Memory B cell (primary cell): ENCODE data around the gene N4BP2.

Source experiments
- ATAC-seq: fragments of 150-1000 bp; cut with Tn5 transposase; 2 replicates; pipeline ENCODE4 v1.10.0; 2021; ENCODE audit warnings: low read depth, mild to moderate bottlenecking, moderate library complexity
- DNase-seq, 2 donors: peaks; one replicate each; pipeline ENCODE4 v3.0.0; 2022; ENCODE audit warnings: low spot score in 2 of 2
- H3K27ac Mint-ChIP-seq: one replicate; pipeline ENCODE4 v1.8.0; 2022; ENCODE audit warnings: mild to moderate bottlenecking, moderate library complexity, mixed read lengths
- H3K27me3 Mint-ChIP-seq: one replicate; pipeline ENCODE4 v1.8.0; 2022; ENCODE audit warnings: mixed read lengths
- H3K36me3 Mint-ChIP-seq: one replicate; pipeline ENCODE4 v1.8.0; 2022; ENCODE audit warnings: mild to moderate bottlenecking, mixed read lengths
- H3K4me1 Mint-ChIP-seq: one replicate; pipeline ENCODE4 v1.8.0; 2022; ENCODE audit warnings: mixed read lengths
- H3K4me3 Mint-ChIP-seq: one replicate; pipeline ENCODE4 v1.8.0; 2022; ENCODE audit warnings: mild to moderate bottlenecking, moderate library complexity, mixed read lengths
- H3K9me3 Mint-ChIP-seq: one replicate; pipeline ENCODE4 v1.8.0; 2022; ENCODE audit warnings: mixed read lengths

The N4BP2 gene

DNA sequence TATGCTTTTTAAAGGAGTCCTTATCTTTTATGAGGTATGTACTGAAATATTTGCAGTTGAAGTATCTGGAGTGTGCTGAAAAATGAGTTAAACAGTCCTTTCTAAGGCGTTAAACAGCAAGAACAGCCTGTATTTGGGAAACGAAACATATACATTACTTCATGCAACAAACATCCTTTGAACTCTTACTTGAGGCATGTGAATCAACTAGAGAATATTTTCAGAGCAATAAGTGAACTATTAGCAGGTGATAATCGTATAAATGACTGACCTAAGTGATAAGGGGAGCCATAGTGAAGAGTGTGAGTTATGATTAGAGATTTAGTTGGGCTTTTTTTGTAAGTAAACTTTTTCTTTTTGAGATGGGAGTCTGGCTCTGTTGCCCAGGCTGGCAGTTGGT, 94.3 kb downstream of the N4BP2 start:
- H3K27ac Mint-ChIP-seq, result peak overlapping the region; percentile 22

GRCh38 chr4:40152637-40153036, 96.0 kb downstream of the N4BP2 start:
- H3K9me3 Mint-ChIP-seq, result no peaks in the 10 kb centered on the region
- no peak overlapping the region for H3K4me3 Mint-ChIP-seq
- ATAC-seq, result peak; percentile 69
- no peak for DNase-seq
- peak overlapping the region; percentile 20 for H3K27ac Mint-ChIP-seq
- peaks cover 8% of the 10 kb centered on the region for H3K4me1 Mint-ChIP-seq
- H3K36me3 Mint-ChIP-seq, result peaks cover 3% of the 10 kb centered on the region
- H3K27me3 Mint-ChIP-seq, result no peaks in the 10 kb centered on the region

More for the DNA sequence above, 94.3 kb downstream of the N4BP2 start:
- DNase-seq (no peak), ATAC-seq (no peak)
- Mint-ChIP-seq H3K4me1 (peaks cover 8% of the 10 kb centered on the region), H3K27me3 (no peaks in the 10 kb centered on the region), H3K9me3 (no peaks in the 10 kb centered on the region), H3K36me3 (peaks cover 7% of the 10 kb centered on the region), H3K4me3 (no peak overlapping the region)

- H3K27ac Mint-ChIP-seq, result no peak overlapping the region
- peaks cover 3% of the 10 kb centered on the region for H3K4me1 Mint-ChIP-seq
- no peaks in the 10 kb centered on the region for H3K27me3 Mint-ChIP-seq
- H3K9me3 Mint-ChIP-seq, result no peaks in the 10 kb centered on the region
- ATAC-seq (no peak), DNase-seq (no peak)
- peaks cover 1% of the 10 kb centered on the region for H3K36me3 Mint-ChIP-seq
- H3K4me3 Mint-ChIP-seq, result no peak overlapping the region
Measured at GRCh38 chr4:40157436-40157835, 100.8 kb downstream of the N4BP2 start.

DNA sequence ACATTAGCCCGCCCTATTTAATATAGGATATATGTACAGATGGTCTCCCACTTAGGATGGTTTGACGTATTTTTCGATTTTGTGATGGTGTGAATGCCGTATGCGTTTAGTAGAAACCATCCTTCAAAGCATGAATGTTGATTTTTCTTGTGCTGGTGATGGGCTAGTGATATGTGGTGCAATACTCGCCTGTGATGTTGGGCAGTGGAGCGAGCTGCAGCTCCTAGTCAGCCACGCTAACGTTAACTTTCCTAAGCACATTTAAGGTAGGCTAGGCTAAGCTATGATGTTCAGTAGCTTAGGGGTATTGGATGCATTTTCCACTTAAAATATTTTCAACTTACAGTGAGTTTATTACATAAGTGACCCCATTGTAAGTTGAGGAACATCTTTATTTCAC, 103.6 kb downstream of the N4BP2 start:
- Mint-ChIP-seq H3K36me3 (peaks cover 6% of the 10 kb centered on the region), H3K4me3 (no peak overlapping the region), H3K4me1 (peaks cover 3% of the 10 kb centered on the region), H3K9me3 (no peaks in the 10 kb centered on the region), H3K27me3 (no peaks in the 10 kb centered on the region), H3K27ac (no peak overlapping the region)
- DNase-seq (no peak), ATAC-seq (no peak)

DNA sequence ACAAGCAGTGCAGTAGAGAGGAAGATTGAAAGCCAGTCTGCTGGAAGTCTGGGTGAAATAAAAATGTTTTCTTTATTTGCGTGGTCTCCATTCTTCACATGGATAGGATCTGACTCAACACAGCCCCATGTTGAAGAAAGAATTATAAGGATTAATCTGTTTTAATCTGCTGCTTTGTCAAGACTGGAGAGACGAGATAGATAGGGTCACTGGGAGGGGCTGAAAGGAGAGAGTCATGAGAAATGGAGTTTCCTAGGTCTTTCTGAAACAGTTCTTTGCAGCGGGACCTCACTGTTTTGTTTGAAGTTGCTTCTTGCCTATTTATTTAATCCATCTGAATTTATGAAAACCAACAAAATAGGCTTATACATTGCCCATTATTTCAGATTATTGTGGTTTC, 107.8 kb downstream of the N4BP2 start:
- H3K9me3 Mint-ChIP-seq, result peaks cover 2% of the 10 kb centered on the region
- H3K4me1 Mint-ChIP-seq, result peaks cover 7% of the 10 kb centered on the region
- H3K27ac Mint-ChIP-seq, result no peak overlapping the region

GRCh38 chr4:40165916-40166315, 109.3 kb downstream of the N4BP2 start:
- no peaks in the 10 kb centered on the region for H3K27me3 Mint-ChIP-seq
- H3K27ac Mint-ChIP-seq, result no peak overlapping the region
- ATAC-seq (no peak), DNase-seq (no peak)
- H3K9me3 Mint-ChIP-seq, result peaks cover 2% of the 10 kb centered on the region
- H3K36me3 Mint-ChIP-seq, result peaks cover 13% of the 10 kb centered on the region
- H3K4me3 Mint-ChIP-seq, result no peak overlapping the region
- peaks cover 9% of the 10 kb centered on the region for H3K4me1 Mint-ChIP-seq

More for the DNA sequence above, 107.8 kb downstream of the N4BP2 start:
- H3K36me3 Mint-ChIP-seq, result peaks cover 13% of the 10 kb centered on the region
- DNase-seq, result no peak
- H3K27me3 Mint-ChIP-seq, result no peaks in the 10 kb centered on the region
- no peak for ATAC-seq
- H3K4me3 Mint-ChIP-seq, result no peak overlapping the region

DNA sequence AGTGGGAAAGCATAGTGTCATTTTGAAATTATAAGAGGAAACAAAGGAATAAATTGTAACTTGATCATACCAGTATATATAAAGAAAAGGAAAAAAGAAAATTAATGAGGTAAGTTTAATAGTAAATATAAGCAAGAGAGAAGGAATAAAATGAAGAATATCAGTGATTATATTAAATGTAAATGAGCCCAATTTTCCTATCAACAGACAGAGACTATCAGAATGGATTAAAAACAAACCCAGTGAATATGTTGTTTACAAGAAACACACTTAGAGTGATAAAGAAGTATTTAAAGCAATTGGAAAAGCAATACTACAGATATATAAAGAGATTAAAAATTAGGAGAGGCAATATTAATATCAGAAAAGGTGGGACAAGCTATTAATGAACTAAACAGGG, 111.4 kb downstream of the N4BP2 start:
- DNase-seq (no peak), ATAC-seq (no peak)
- Mint-ChIP-seq H3K36me3 (peaks cover 9% of the 10 kb centered on the region), H3K4me1 (peaks cover 19% of the 10 kb centered on the region), H3K9me3 (peaks cover 2% of the 10 kb centered on the region), H3K4me3 (no peak overlapping the region), H3K27me3 (no peaks in the 10 kb centered on the region), H3K27ac (no peak overlapping the region)

- H3K4me3 Mint-ChIP-seq, result no peak overlapping the region
- ATAC-seq, result no peak
- no peak overlapping the region for H3K27ac Mint-ChIP-seq
- H3K36me3 Mint-ChIP-seq, result peaks cover 7% of the 10 kb centered on the region
- peaks cover 2% of the 10 kb centered on the region for H3K9me3 Mint-ChIP-seq
- H3K27me3 Mint-ChIP-seq, result no peaks in the 10 kb centered on the region
- no peak for DNase-seq
- H3K4me1 Mint-ChIP-seq, result peaks cover 23% of the 10 kb centered on the region
Measured at GRCh38 chr4:40170588-40170987, 113.9 kb downstream of the N4BP2 start.

DNA sequence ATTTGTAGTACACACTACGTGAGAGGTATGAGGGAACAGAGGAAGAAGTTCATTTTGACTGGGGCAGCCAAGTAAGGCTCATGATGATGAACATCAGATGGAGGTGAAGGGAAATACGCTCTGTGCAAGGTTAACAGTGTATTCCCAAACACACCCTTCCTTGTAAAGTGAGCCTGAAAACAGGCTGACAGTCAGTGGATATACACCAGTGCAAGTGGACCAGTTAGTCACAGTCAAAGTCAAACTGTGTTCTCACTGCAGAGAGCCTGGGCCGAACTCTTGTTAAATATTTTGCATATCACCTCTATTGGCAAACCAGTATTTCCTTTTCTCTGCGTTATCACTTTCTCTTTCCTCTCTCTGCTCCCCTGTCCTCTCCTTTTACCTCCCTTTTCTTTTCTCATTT, 116.8 kb downstream of the N4BP2 start:
- Mint-ChIP-seq H3K9me3 (no peaks in the 10 kb centered on the region), H3K4me3 (peak overlapping the region; percentile 65)
- peak; percentile 97 for ATAC-seq

GRCh38 chr4:40176602-40177001, 120.0 kb downstream of the N4BP2 start:
- H3K9me3 Mint-ChIP-seq, result peaks cover 2% of the 10 kb centered on the region
- H3K27me3 Mint-ChIP-seq, result no peaks in the 10 kb centered on the region
- H3K36me3 Mint-ChIP-seq, result no peaks in the 10 kb centered on the region
- no peak for DNase-seq
- H3K27ac Mint-ChIP-seq, result no peak overlapping the region
- no peak for ATAC-seq
- peaks cover 16% of the 10 kb centered on the region for H3K4me1 Mint-ChIP-seq
- no peak overlapping the region for H3K4me3 Mint-ChIP-seq

More for the DNA sequence above, 116.8 kb downstream of the N4BP2 start:
- Mint-ChIP-seq H3K36me3 (no peaks in the 10 kb centered on the region), H3K27me3 (no peaks in the 10 kb centered on the region), H3K27ac (peak overlapping the region; percentile 11), H3K4me1 (peaks cover 20% of the 10 kb centered on the region)
- DNase-seq, result no peak

- Mint-ChIP-seq H3K4me1 (peaks cover 21% of the 10 kb centered on the region), H3K27ac (no peak overlapping the region), H3K4me3 (no peak overlapping the region), H3K9me3 (peaks cover 2% of the 10 kb centered on the region), H3K36me3 (no peaks in the 10 kb centered on the region), H3K27me3 (no peaks in the 10 kb centered on the region)
- DNase-seq (no peak), ATAC-seq (no peak)
Measured at GRCh38 chr4:40177591-40177990, 120.9 kb downstream of the N4BP2 start.

DNA sequence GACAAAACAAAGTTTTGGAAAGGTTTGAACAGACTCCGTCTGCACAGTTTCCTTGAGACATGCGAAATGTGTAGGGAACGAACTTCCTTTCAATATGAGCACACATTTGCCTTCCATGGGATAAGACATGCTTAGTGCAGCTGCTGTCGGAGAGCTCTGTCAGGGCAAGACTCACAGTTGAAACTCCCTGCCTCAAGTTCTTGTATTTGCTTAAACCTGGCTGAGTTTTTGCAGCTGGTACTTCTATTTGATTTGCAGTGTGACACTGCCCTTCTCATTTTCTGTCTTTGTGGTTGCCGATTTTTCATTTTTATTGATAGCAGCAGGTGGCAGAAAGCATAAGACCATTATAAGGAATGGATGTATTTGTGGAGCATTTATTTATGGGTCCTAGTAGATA, 122.0 kb downstream of the N4BP2 start:
- H3K27me3 Mint-ChIP-seq, result no peaks in the 10 kb centered on the region
- H3K4me3 Mint-ChIP-seq, result no peak overlapping the region
- H3K36me3 Mint-ChIP-seq, result no peaks in the 10 kb centered on the region
- no peak for ATAC-seq
- H3K27ac Mint-ChIP-seq, result no peak overlapping the region
- H3K9me3 Mint-ChIP-seq, result peaks cover 2% of the 10 kb centered on the region
- DNase-seq, result no peak
- peaks cover 15% of the 10 kb centered on the region for H3K4me1 Mint-ChIP-seq

DNA sequence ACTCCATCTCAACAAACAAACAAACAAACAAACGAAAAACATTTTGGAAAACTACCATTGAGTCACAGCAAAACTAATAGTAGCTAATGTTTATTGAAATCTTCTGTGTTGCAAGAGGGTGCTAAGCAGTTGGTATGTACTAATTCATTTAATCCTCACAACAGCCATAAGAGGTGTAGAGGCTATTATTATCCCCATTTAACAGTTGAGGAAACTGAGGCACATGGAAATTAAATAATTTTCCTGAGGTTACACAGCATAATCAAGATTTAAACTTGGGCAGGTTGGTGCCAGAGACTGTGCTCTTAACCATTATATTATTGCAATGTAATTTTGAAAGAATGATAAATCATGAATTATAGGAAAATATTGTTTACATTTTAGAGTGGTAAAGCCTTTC, 122.7 kb downstream of the N4BP2 start:
- Mint-ChIP-seq H3K27ac (no peak overlapping the region), H3K27me3 (no peaks in the 10 kb centered on the region), H3K4me3 (no peak overlapping the region), H3K4me1 (peaks cover 18% of the 10 kb centered on the region), H3K36me3 (no peaks in the 10 kb centered on the region), H3K9me3 (peaks cover 2% of the 10 kb centered on the region)
- no peak for ATAC-seq
- DNase-seq, result no peak

DNA sequence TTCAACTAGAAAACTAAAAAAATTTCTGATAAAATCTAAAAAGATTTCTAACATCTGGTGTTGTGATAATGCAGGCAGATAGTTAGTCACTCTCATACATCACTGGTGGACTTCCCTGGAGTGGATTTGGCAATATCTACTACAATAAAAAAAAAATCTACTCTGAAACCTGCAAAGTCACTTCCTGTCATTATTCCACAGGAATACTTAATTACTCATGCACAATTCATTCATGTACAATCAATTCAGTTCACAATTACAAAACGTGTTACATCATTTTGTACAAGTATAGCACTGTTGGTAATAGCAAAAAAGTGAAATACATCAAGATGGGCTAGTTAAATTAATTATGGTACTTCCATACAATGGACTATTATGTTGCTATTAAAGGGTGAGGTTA, 123.7 kb downstream of the N4BP2 start:
- H3K4me3 Mint-ChIP-seq, result no peak overlapping the region
- peaks cover 2% of the 10 kb centered on the region for H3K9me3 Mint-ChIP-seq
- H3K36me3 Mint-ChIP-seq, result no peaks in the 10 kb centered on the region
- ATAC-seq, result no peak
- DNase-seq, result no peak
- H3K27me3 Mint-ChIP-seq, result no peaks in the 10 kb centered on the region
- peaks cover 19% of the 10 kb centered on the region for H3K4me1 Mint-ChIP-seq
- no peak overlapping the region for H3K27ac Mint-ChIP-seq

- H3K4me3 Mint-ChIP-seq, result no peak overlapping the region
- H3K36me3 Mint-ChIP-seq, result no peaks in the 10 kb centered on the region
- H3K4me1 Mint-ChIP-seq, result peaks cover 30% of the 10 kb centered on the region
- no peak for ATAC-seq
- H3K27me3 Mint-ChIP-seq, result no peaks in the 10 kb centered on the region
- no peak for DNase-seq
- peaks cover 2% of the 10 kb centered on the region for H3K9me3 Mint-ChIP-seq
- peak overlapping the region; percentile 73 for H3K27ac Mint-ChIP-seq
Measured at GRCh38 chr4:40182001-40182400, 125.4 kb downstream of the N4BP2 start.
